HG02610 (cell line): ENCODE data around the gene FALEC.
"Not testable (repeated sequence)": the region's sequence is repeated elsewhere in the genome, so short reads cannot be mapped to it uniquely, and the experiment has no call there.

Source experiments
- ATAC-seq: cut with Tn5 transposase; IDR thresholded peaks from one replicate; pipeline ENCODE4 v1.9.1; 2021; ENCODE audit warnings: mild to moderate bottlenecking, moderate library complexity; ENCODE audit not compliant: unreplicated experiment

Gene FALEC

GRCh38 chr1:150573648-150574071 lies 58.1 kb downstream of the FALEC start:
- ATAC-seq, result not testable (repeated sequence)

- no peak for ATAC-seq
Observed at GRCh38 chr1:150574260-150575071, 58.9 kb downstream of the FALEC start.

GRCh38 chr1:150575072-150575489 lies 59.5 kb downstream of the FALEC start:
- no peak for ATAC-seq

GRCh38 chr1:150575518-150576366 lies 60.2 kb downstream of the FALEC start:
- ATAC-seq, result no peak

GRCh38 chr1:150576367-150576711 lies 60.8 kb downstream of the FALEC start:
- ATAC-seq, result no peak

GRCh38 chr1:150576794-150577556 lies 61.4 kb downstream of the FALEC start:
- no peak for ATAC-seq

GRCh38 chr1:150577557-150578271 lies 62.2 kb downstream of the FALEC start:
- ATAC-seq, result no peak

- no peak for ATAC-seq
Observed at GRCh38 chr1:150578272-150579109, 62.9 kb downstream of the FALEC start.

GRCh38 chr1:150579110-150579944 lies 63.8 kb downstream of the FALEC start, which contains the start of gene MCL1:
Gene MCL1, minus strand, starts transcription at chr1:150579610. Its CDS starts 80 bp downstream, at chr1:150579530.
- ATAC-seq, result peak; percentile 84

DNA sequence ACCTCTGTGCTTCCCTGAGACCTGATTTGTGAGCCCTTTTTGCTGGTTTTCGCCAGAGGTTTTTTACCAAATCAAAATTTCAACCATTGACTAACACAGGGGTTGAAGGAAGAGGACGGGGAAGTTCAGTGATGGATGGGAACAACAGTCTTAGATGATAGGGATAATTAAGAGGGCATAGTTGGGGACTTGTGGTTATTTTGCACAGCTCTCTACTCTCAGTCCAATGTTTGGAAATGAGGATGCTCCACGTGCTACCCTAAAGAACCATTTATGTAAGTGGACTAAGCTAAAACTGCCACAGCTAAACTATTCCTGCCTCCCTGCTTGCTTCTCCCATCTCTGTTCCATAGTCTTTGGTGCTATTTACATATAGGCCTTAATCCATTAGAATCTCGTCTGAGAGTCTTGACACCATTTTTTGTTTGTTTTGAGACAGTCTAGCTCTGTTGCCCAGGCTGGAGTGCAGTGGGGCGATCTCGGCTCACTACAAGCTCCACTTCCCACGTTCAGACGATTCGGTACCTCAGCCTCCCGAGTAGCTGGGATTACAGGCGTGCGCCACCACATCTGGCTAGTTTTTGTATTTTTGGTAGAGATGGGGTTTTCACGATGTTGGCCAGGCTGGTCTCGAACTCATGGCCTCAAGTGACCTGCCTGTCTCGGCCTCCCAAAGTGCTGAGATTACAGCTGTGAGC lies 64.5 kb downstream of the FALEC start:
- no peak for ATAC-seq

DNA sequence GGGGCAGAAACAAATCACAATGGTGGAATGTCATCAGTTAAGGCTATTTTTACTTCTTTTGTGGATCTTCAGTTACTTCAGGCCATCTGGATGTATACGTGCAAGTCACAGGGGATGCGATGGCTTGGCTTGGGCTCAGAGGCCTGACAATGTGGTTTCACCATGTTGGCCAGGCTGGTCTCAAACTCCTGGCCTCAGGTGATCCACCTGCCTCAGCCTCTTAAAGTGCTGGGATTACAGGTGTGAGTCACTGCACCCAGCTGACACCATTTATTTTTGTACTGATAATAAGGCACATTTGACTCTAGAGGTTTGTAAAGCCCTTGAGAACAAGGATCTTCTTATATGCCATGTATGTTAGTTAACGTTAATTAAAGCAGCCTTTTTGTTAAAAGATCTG lies 65.4 kb downstream of the FALEC start:
- not testable (repeated sequence) for ATAC-seq

DNA sequence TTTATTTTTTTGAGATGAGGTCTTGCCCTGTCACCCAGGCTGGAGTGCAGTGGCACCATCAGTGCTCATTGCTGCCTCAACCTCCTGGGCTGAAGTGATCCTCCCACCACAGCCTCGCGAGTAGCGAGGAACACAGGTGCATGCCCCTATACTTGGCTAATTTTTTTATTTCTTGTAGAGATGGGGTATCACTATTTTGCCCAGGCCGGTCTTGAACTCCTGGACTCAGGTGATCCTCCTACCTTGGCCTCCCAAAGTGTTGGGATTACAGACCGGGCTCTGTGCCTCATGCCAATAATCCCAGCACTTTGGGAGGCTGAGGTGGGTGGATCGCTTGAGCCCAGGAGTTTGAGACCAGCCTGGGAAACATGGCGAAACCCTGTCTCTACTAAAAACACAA lies 65.9 kb downstream of the FALEC start:
- ATAC-seq, result not testable (repeated sequence)

DNA sequence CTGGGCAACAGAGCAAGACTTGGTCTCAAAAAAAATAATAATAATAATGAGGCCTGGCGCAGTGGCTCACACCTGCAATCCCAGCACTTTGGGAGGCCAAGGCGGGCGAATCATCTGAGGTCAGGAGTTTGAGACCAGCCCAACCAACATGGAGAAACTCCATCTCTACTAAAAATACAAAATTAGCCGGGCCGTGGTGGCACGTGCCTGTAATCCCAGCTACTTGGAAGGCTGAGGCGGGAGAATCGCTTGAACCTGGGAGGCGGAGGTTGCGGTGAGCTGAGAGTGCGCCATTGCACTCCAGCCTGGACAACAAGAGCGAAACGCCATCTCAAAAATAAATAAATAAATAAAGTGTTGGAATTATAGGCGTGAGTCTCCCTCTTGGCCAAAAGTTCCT lies 66.4 kb downstream of the FALEC start:
- ATAC-seq, result not testable (repeated sequence)

- no peak for ATAC-seq
Observed at GRCh38 chr1:150582371-150582770, 66.8 kb downstream of the FALEC start.
